Adrenal gland (tissue), 5 donors: ENCODE measurements around the gene SPAG8.

ENCODE experiments used
- CTCF ChIP-seq, 6 experiments: fragments of 450-650 bp in 4 of 6; fragments of 200-600 bp in 2 of 6; sonication (generic) in 1 of 6; IDR thresholded peaks; 1 replicate in 5 of 6; 2 replicates in 1 of 6; pipeline versions ENCODE4 v1.5.1 to v1.8.0; 2016 to 2021; ENCODE audit warnings: antibody characterized with exemption in 6 of 6, mild to moderate bottlenecking in 2 of 6, moderate library complexity in 1 of 6
- POLR2A ChIP-seq, 2 donors: fragments of 450-650 bp; IDR thresholded peaks; one replicate each; pipeline ENCODE4 v1.6.1; 2017; ENCODE audit warnings: antibody characterized with exemption in 2 of 2, mild to moderate bottlenecking in 2 of 2, moderate library complexity in 1 of 2
- donor health status: DM: no; HTN: no; CAD: no.

GRCh38 chr9:35801328-35802128 lies 10.5 kb downstream of the SPAG8 start:
- TF ChIP-seq CTCF (IDR thresholded peaks at IDR 0.05): no peak
- TF ChIP-seq POLR2A (IDR thresholded peaks at IDR 0.05): no peak
